GM19324 (cell line): ENCODE results near the gene ASTN2.

Experiments
- ATAC-seq: cut with Tn5 transposase; IDR thresholded peaks from one replicate; pipeline ENCODE4 v1.9.1; 2021; ENCODE audit warnings: mild to moderate bottlenecking, moderate library complexity; ENCODE audit not compliant: unreplicated experiment, low FRiP score

ASTN2 gene

DNA sequence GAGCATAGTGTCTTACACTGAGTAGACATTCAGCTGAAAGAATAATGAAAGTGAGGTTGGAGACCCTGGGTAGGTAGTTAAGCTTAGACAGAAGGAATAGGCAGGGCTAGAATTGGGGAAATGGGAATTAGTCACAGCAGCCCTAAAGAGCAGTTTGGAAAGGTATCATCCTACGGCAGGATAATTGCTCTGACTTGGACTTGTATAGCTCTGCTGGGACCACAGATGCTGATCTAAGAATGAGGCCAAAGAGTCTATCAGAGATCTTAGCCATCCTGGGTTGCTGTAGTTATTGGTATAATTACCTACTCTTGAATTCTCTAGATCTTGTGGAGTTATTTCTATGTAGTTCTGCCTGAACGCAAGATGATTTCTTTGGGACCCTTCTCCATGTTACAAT is 288.0 kb downstream of the ASTN2 start:
- no peak for ATAC-seq

DNA sequence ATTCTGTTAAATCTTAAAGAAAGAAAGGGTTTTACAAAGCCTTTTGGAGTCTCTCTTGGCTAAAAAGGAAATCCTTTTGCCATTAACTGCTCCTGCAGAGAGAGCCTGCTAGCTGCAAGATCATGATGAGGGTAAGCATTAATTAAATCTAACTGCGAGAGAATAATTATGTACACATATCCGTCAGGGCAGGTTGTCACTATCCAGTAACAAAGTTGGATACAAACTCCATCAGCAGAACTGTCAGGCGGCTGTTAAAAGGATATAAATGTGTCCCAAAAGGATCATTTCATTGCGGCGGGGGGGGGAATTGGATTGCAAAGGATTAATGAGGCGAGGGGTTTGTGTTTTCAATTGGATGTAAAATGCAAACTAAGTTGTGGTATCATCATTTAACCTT is 289.3 kb downstream of the ASTN2 start:
- ATAC-seq: no peak

- ATAC-seq: no peak
These were observed 291.1 kb downstream of the ASTN2 start for GRCh38 chr9:117123729-117124128.

DNA sequence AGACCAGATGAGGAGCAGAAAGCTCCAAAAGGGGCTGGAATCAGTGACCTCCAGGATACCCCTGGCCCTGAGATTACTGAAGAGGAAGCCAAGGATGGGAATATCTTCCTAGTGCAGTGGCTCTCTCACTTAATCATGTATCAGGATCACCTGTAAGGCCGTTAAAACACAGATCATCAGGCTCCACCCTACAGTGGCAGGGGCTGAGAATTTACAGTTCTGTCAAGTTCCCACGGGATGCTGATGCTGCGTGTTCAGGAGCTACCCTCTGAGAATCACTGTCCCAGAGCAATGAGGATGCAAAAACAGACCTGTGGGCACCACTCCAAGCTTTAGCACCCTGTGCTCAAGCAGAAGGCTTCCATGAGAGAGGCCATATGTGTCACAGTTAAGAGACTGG is 291.9 kb downstream of the ASTN2 start:
- ATAC-seq: no peak

- ATAC-seq: no peak
These were observed 292.8 kb downstream of the ASTN2 start for GRCh38 chr9:117122102-117122501.

GRCh38 chr9:117121316-117121715 is 293.5 kb downstream of the ASTN2 start:
- ATAC-seq: no peak

GRCh38 chr9:117120061-117120460 is 294.8 kb downstream of the ASTN2 start:
- no peak for ATAC-seq

DNA sequence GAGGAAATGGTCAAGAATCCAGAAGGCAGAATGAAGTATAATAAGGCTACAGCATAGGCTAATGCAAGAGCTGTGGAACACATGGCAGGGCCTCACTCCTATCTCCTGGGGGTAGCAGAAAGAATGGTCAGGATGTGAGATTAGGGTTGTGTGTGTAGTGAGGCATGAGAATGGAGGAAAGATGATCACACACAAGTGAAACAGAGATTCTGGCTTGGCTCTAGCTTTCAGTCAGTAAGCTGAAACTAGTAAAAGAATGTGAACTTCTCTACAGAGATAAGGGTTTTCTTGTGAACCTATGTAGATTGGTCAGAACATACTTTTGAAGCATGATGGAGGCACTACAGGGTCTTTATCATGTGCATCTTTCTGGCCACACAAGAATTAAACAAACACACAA is 298.8 kb downstream of the ASTN2 start:
- no peak for ATAC-seq

- no peak for ATAC-seq
These were observed 300.1 kb downstream of the ASTN2 start for GRCh38 chr9:117114768-117115167.

DNA sequence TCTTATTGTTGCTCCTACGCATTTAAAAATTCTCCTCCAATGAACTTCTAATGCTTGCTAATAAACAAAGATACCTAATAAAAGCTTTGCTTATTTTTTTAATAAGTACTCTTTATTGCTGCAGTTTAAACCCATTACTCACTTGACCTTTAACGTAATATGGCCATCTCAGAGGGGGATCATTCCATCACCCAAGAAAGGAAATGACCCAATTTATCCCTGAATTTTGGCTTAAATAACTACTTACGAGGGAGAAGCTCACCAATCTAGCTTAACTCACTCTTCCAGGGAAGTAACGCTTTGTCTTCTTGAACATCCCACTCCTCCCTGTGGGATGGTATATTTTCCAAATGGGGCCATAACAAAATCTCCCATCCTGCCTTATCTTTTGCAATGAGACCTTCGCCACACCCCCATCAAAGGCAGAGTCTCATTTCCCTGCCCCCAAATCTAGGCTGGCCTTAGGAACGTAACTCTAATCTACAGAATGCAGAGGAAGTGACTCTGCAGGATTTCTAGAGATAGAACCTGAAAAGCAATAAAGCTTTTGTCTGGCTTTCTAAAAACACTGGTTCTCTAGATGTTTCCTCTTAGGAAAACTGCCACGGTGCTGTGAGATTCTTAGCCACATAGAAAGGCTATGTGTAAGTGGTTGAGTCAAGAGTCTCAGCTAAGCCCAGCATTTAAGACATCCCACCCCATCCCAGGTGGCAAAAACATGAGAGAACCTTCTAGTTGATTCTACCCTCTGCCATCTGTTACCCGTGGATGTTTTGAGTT is 310.0 kb downstream of the ASTN2 start:
- ATAC-seq: no peak

DNA sequence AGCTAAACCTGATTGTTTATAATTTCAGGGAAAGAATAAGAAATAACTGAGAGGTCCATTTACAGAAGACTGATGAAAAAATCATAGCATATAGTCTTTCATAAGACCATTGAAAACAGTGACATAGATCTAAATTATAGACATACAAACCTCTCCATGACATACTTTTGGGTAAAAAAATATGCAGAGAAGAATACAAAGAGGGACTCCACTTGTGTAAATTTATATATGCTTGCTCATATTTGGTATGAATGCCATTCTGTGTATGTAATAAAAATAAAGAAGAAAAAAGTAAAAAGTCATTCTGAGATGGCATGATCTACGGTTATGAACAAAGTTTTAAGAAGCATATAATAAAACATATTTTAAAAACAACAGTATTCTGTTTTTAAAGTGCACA is 310.7 kb downstream of the ASTN2 start:
- no peak for ATAC-seq

GRCh38 chr9:117103438-117104110 is 311.3 kb downstream of the ASTN2 start:
- no peak for ATAC-seq

DNA sequence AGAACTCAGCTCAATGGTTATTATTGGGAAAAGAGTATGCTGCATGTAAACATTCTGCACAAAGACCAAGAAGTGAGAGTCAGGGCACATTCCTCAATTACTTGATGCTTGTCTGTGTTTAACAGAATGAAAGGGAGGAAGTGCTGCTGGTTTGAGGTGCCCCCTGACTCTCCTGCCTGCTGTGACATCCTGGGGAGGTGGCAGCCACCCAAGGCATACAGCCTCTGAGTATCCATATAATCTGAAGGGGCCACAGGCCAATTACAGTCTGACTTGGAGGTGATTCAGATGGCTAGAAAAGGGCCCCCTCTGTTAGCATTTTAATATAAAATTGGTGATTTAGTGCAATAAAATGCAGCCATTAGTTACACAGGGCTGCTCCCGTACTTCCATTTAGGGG is 313.8 kb downstream of the ASTN2 start:
- no peak for ATAC-seq

DNA sequence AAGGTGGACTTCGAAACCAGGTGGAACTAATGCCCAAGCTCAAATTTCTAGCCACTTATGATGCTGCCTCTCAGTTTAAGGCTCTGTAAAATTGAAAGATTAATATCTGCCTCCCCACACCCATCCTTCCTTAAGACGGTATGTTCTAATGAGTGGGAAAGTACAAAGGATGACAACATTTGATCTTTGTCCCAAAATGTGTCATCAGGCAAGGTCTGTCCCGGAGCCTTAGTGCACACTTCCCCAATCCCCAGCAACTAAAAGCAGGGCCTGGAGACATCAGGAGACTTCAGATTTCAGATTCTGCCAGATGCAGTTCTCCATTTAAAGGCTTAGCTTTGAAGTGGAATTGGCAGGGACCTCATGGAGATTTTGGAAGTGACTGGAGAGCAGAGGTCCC is 316.5 kb downstream of the ASTN2 start:
- ATAC-seq: no peak

DNA sequence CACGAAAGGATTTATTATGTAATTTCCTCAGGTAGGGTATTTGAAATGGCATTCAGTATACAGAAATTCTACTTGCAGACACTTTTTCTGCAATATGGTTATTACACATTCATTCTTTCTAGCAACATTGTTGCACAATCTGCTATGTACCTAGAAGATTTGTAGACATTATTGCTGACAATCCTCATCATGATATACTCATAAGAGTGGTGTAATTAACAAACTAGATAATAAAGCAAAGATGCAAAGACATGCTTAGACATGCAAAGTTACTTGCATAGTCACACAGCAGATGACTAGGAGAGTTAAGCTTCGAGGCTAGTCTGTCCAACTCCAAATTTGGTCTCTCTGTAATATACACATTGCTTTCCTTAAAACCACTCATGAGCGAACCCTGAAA is 317.1 kb downstream of the ASTN2 start:
- ATAC-seq: no peak

- ATAC-seq: no peak
These were observed 318.7 kb downstream of the ASTN2 start for GRCh38 chr9:117096138-117096537.

GRCh38 chr9:117095081-117095480 is 319.8 kb downstream of the ASTN2 start:
- no peak for ATAC-seq

DNA sequence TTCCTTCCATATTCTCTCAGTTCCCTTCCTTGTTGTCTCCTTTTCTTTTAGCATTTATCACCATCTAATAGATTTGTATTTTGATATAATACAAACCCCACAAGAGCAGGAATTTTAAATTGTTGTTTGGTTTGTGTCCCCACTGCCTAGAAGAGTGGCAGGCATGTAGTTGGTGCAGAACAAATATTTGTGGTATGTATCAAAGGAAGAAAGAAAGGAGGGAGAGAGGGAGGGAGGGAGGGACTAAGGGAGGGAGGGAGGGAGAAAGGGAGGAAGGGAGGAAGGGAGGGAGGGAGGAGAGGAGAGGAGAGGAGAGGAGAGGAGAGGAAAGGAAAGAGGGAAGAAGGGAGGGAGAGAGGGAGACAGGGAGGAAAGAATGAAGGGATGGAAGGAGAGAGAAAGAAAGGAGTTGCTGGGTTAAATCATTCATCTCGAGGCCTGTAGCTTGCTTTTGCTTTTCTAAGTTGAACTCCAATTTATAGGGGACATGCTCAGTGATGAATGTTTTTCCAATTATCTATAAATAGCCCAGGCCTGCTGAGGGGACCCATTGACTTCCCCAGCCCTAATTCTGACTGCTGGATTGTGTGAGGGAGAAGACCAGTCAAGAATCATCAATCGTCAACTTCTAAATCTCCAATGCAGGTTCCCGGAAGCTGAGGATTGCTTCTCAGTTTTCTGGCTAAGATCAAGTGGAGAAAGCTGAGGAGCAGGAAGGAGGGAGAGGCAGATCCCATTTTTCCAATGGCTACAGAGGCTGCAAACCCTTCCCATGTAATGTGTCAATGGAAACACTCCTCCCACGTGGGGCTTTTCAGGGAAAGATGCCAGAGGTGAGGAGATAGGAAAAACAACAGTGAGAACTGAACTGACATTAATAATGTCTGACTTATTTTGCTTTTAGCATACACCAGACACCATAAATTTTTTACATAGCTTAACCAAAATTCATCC is 320.7 kb downstream of the ASTN2 start:
- no peak for ATAC-seq

DNA sequence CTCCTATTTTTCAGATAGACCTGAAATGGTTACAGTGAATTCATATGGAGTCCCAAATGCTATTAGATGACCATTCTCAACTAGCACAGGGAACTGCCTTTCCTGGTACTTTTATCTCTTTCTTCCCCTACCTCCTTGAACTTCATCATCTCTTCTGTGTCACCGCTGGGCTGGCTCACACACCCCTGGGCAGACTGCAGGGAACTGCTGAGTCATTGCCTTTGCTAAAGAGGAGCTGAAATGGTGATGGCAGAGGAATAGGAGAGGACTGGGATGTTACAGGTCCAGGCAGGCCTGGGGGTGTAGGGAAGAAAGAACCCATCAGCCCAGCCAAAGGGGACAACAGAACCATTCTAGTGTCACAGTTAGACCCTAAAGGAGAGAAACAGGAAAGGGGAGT is 322.3 kb downstream of the ASTN2 start:
- no peak for ATAC-seq

DNA sequence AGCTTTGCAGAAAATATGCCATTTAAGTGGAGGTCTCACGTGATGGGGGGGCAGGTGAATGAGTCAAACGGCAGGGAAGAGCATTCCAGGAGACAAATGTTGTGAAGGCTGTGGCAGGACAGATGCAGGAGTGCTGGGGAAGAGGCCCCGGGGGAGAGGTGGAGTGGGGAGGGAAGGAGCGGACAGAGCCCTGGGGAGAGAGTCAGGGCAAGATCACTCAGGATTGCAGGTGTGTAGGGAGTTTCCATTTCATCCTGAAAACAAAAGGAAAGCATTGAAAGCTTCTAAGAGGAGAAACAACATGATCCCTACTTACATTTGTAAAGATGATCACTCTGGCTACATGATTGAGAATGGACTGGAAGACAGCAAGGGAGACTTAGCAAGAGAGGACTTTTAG is 323.3 kb downstream of the ASTN2 start:
- ATAC-seq: no peak

GRCh38 chr9:117088786-117089185 is 326.1 kb downstream of the ASTN2 start:
- ATAC-seq: no peak
